CD14-positive monocyte (primary cell): Measurements from ENCODE around the gene OR8A1. TPM values are rescaled to one million over a fixed set of nuclear protein-coding genes. Genes with fewer than 3 reads are reported as not detected.

ENCODE experiments used
- DNase-seq, 3 donors: peaks; one replicate each; pipeline ENCODE4 v3.0.0-alpha.2; 2011 to 2022
- H2AFZ ChIP-seq: 2 replicates; pipeline ENCODE4 v1.6.0; 2012; ENCODE audit warnings: mild to moderate bottlenecking, low read depth, low read length, inconsistent platforms; ENCODE audit not compliant: insufficient read depth, poor library complexity, severe bottlenecking
- H3K27ac ChIP-seq, 2 donors: 1 replicate in 1 of 2; 2 replicates in 1 of 2; pipeline ENCODE4 v1.5.1; 2012 to 2013; ENCODE audit warnings: low read length in 2 of 2, control low read depth in 1 of 2, inconsistent platforms in 1 of 2, low read depth in 1 of 2, mild to moderate bottlenecking in 1 of 2
- H3K27me3 ChIP-seq, 2 donors: one replicate each; pipeline versions ENCODE4 v1.6.0 to v1.6.1; 2011 to 2013; ENCODE audit warnings: low read length in 2 of 2; ENCODE audit not compliant: control insufficient read depth in 2 of 2, insufficient read depth in 2 of 2
- H3K36me3 ChIP-seq, 2 donors: replicated peaks in 1 of 2; 1 replicate in 1 of 2; 2 replicates in 1 of 2; pipeline versions ENCODE4 v1.5.1 to v1.6.1; 2012 to 2013; ENCODE audit warnings: low read length in 2 of 2, control low read depth in 1 of 2, inconsistent platforms in 1 of 2, mild to moderate bottlenecking in 1 of 2; ENCODE audit not compliant: insufficient read depth in 2 of 2, control insufficient read depth in 1 of 2
- H3K4me1 ChIP-seq, 2 donors: 1 replicate in 1 of 2; 2 replicates in 1 of 2; pipeline versions ENCODE4 v1.5.1 to v1.6.1; 2012 to 2013; ENCODE audit warnings: low read length in 2 of 2, control low read depth in 1 of 2, inconsistent platforms in 1 of 2, mild to moderate bottlenecking in 1 of 2, moderate library complexity in 1 of 2; ENCODE audit not compliant: insufficient read depth in 2 of 2, control insufficient read depth in 1 of 2
- H3K4me2 ChIP-seq: replicated peaks from 2 replicates; pipeline ENCODE3; 2012; ENCODE audit warnings: low read length, moderate library complexity, mild to moderate bottlenecking; ENCODE audit not compliant: poor library complexity, severe bottlenecking; ENCODE audit errors: extremely low read depth
- H3K4me3 ChIP-seq, 3 experiments: fragments of 200-600 bp in 1 of 3; sonication (generic) in 1 of 3; replicated peaks in 1 of 3; 1 replicate in 2 of 3; 2 replicates in 1 of 3; pipeline ENCODE4 v1.5.1; 2011 to 2013; ENCODE audit warnings: low read length in 3 of 3, mild to moderate bottlenecking in 3 of 3, control low read depth in 2 of 3, low read depth in 2 of 3, inconsistent platforms in 1 of 3, moderate library complexity in 1 of 3
- H3K79me2 ChIP-seq: 2 replicates; pipeline ENCODE4 v1.6.0; 2012; ENCODE audit warnings: mild to moderate bottlenecking, control low read depth, inconsistent platforms, low read length, moderate library complexity; ENCODE audit not compliant: insufficient read depth
- H3K9ac ChIP-seq: 2 replicates; pipeline ENCODE4 v1.6.0; 2017; ENCODE audit warnings: low read length, mild to moderate bottlenecking; ENCODE audit not compliant: insufficient read depth, poor library complexity, severe bottlenecking
- H3K9me3 ChIP-seq, 2 donors: replicated peaks in 1 of 2; 1 replicate in 1 of 2; 2 replicates in 1 of 2; pipeline versions ENCODE4 v1.5.1 to v1.6.1; 2012 to 2013; ENCODE audit warnings: low read length in 2 of 2, control low read depth in 1 of 2; ENCODE audit not compliant: control insufficient read depth in 1 of 2, insufficient read depth in 1 of 2
- H4K20me1 ChIP-seq: 2 replicates; pipeline ENCODE4 v1.6.0; 2012; ENCODE audit warnings: mild to moderate bottlenecking, low read length, control low read depth, moderate library complexity; ENCODE audit not compliant: insufficient read depth
- H3K27ac Mint-ChIP-seq, 7 donors: one replicate each; pipeline ENCODE4 v1.8.0; 2020; ENCODE audit warnings: mild to moderate bottlenecking in 7 of 7, mixed read lengths in 7 of 7, moderate library complexity in 6 of 7, inconsistent platforms in 2 of 7
- H3K27me3 Mint-ChIP-seq, 3 donors: one replicate each; pipeline ENCODE4 v1.8.0; 2021 to 2022; ENCODE audit warnings: low read depth in 3 of 3, mild to moderate bottlenecking in 3 of 3, mixed read lengths in 3 of 3, moderate library complexity in 3 of 3, inconsistent platforms in 1 of 3
- H3K36me3 Mint-ChIP-seq, 2 donors: one replicate each; pipeline ENCODE4 v1.8.0; 2020; ENCODE audit warnings: mixed read lengths in 2 of 2, inconsistent platforms in 1 of 2, mild to moderate bottlenecking in 1 of 2
- H3K4me1 Mint-ChIP-seq: one replicate; pipeline ENCODE4 v1.8.0; 2020; ENCODE audit warnings: mild to moderate bottlenecking, mixed read lengths
- H3K4me3 Mint-ChIP-seq, 2 donors: one replicate each; pipeline ENCODE4 v1.8.0; 2020; ENCODE audit warnings: mild to moderate bottlenecking in 2 of 2, mixed read lengths in 2 of 2, moderate library complexity in 1 of 2
- H3K9me3 Mint-ChIP-seq, 7 donors: one replicate each; pipeline ENCODE4 v1.8.0; 2020 to 2022; ENCODE audit warnings: mixed read lengths in 7 of 7, mild to moderate bottlenecking in 6 of 7, moderate library complexity in 6 of 7, inconsistent platforms in 2 of 7
- CTCF ChIP-seq: fragments of 200-600 bp; IDR thresholded peaks from one replicate; pipeline ENCODE4 v1.8.0; 2022; ENCODE audit warnings: antibody characterized with exemption, mild to moderate bottlenecking
- WGBS: methylation state at CpG from one replicate; pipeline ENCODE4 v1.1.5; 2013; ENCODE audit warnings: missing lambda C conversion rate; ENCODE audit not compliant: insufficient coverage; 5-methylcytosine and 5-hydroxymethylcytosine counted together
- intact Hi-C, 2 donors: fragments of 100-400 bp; cut with micrococcal nuclease; formaldehyde crosslinking; loops; one replicate each; pipeline versions ENCODE4 v1.15.0 to v1.15.1; 2023
- polyA plus RNA-seq, 3 donors: library from polyadenylated mRNA; depleted of rRNA in 1 of 3; unstranded in 2 of 3; stranded (reverse) in 1 of 3; fragments of 300-500 nt in 2 of 3; fragments of >200 nt in 1 of 3; fragmentation: Illumina TruSeq in 2 of 3; gene quantifications; 1 replicate in 2 of 3; 2 replicates in 1 of 3; pipeline ENCODE4 v1.2.3, GENCODE V29; 2012 to 2021

OR8A1 gene
- polyA plus RNA-seq, 3 donors: not detected

GRCh38 chr11:124592627-124593026, 22.8 kb downstream of the OR8A1 start:
- WGBS: 83% methylated on average over 3 of the region's 6 CpGs
- H3K9me3 Mint-ChIP-seq: no peaks in the 10 kb centered on the region
- H3K36me3 Mint-ChIP-seq: no peaks in the 10 kb centered on the region
- no peak overlapping the region for H3K27ac Mint-ChIP-seq
- intact Hi-C loops: no loop called here
- H3K79me2 ChIP-seq: no peaks in the 10 kb centered on the region
- H3K27me3 Mint-ChIP-seq: peaks cover 7 to 16% (median 8%) of the 10 kb centered on the region in 3 donors
- H3K9ac ChIP-seq: no peak overlapping the region
- H3K4me2 ChIP-seq: no peak overlapping the region
- no peaks in the 10 kb centered on the region for H3K4me1 Mint-ChIP-seq
- H3K4me1 ChIP-seq: no peaks in the 10 kb centered on the region
- no peaks in the 10 kb centered on the region for H3K9me3 ChIP-seq
- no peak for TF ChIP-seq CTCF
- H3K4me3 Mint-ChIP-seq: no peak overlapping the region
- no peak overlapping the region for H3K27ac ChIP-seq
- H3K27me3 ChIP-seq: no peaks in the 10 kb centered on the region
- no peak for DNase-seq
- H3K4me3 ChIP-seq: no peak overlapping the region
- H3K36me3 ChIP-seq: no peaks in the 10 kb centered on the region
- no peak overlapping the region for H2AFZ ChIP-seq
- H4K20me1 ChIP-seq: no peaks in the 10 kb centered on the region

- Mint-ChIP-seq H3K4me3 (no peak overlapping the region), H3K27me3 (peaks cover 2 to 16% (median 3%) of the 10 kb centered on the region in 3 donors), H3K4me1 (no peaks in the 10 kb centered on the region), H3K9me3 (no peaks in the 10 kb centered on the region), H3K36me3 (no peaks in the 10 kb centered on the region), H3K27ac (no peak overlapping the region)
- H3K4me2 ChIP-seq: no peak overlapping the region
- H4K20me1 ChIP-seq: no peaks in the 10 kb centered on the region
- intact Hi-C loops: no loop called here
- no peaks in the 10 kb centered on the region for H3K9me3 ChIP-seq
- no peak overlapping the region for H3K4me3 ChIP-seq
- WGBS: 100% methylated on average over 1 of the region's 3 CpGs
- no peaks in the 10 kb centered on the region for H3K4me1 ChIP-seq
- DNase-seq: no peak
- no peak overlapping the region for H2AFZ ChIP-seq
- no peak overlapping the region for H3K9ac ChIP-seq
- H3K36me3 ChIP-seq: no peaks in the 10 kb centered on the region
- H3K27me3 ChIP-seq: peaks cover 0 to 2% of the 10 kb centered on the region in 2 donors
- no peaks in the 10 kb centered on the region for H3K79me2 ChIP-seq
- H3K27ac ChIP-seq: no peak overlapping the region
- no peak for TF ChIP-seq CTCF
These were observed 25.5 kb downstream of the OR8A1 start for GRCh38 chr11:124595302-124595701.
